ENCODE data around the gene CRIP1.
A peak's percentile ranks its signal among the peaks of the same experiment; 100 is the strongest.

The CRIP1 gene

GRCh38 chr14:105533391-105533790 lies 46.7 kb downstream of the CRIP1 start:
- DNase-seq (ENCODE audit: low spot score), result no peak

DNA sequence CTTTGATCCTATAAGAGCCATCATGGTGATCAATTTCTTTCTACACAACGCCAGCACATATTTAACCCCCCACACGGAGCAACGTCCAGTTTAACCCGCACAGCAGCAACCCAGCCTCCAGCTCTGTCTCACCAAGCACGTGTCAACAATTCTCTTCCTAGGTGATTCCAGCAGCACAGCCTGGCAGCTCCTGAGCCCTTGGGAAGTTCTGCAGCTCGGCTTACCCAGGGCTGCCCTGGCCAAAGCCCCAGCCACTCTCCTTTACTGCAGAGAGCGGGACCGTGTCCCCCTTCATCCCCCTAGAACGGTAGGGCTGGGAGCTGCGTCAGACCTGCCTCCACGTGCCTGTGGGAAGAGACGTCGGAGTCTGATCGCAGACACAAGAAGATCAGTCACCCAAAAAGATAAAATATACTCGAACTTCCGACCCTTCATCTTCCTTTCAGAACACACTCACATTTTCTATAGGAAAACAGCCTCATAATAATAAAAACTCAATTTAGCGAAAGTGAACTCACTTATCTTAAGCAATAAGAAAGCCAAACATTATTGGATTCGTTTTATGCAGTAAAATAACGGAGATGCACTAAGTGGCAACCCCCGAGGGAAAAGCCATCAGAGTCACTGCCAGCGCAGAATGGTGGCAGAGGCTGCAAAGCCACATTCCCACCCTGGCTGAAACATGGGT lies 47.3 kb downstream of the CRIP1 start:
- no peak for DNase-seq (ENCODE audit: low spot score)

DNA sequence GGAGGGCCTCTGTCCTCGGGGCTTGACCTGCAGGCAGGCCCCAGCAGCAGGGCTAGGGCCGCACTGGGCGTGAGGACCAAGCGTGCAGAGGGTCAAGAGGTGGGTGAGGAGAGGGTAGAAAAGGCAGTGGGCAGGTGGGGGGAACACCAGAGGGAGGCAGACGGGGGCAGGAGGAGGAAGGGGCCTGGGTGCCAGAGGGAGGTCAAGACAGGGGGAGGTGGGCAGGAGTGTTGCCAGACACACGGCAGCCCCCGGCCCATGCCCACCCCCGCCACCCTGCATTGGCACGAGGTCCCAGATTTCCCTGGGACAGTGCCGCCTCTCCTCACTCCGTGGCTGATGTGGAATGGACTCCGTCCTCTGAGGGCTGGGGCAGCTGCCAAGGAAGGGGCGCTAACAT lies 47.9 kb downstream of the CRIP1 start:
- no peak for DNase-seq (ENCODE audit: low spot score)

DNA sequence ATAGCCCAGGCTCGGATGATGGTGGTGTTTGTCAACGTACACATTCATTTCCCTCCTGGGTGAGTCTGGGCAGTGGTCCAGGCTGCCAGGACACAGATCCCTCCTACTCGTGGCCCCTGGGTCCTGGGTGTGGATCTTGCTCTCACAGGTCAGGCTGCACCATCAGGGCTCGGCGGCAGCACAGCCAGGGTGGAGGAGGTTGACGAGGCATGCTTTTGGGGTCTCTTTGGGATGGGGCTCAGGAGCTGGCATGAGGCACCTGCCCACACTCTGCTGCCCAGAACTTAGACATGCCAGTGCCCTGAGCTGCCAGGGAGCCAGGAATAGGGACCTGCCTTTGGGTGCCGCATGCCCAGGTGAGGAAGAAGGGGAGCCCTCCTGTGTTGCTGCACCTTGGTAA lies 49.4 kb downstream of the CRIP1 start:
- DNase-seq (ENCODE audit: low spot score), result no peak

DNA sequence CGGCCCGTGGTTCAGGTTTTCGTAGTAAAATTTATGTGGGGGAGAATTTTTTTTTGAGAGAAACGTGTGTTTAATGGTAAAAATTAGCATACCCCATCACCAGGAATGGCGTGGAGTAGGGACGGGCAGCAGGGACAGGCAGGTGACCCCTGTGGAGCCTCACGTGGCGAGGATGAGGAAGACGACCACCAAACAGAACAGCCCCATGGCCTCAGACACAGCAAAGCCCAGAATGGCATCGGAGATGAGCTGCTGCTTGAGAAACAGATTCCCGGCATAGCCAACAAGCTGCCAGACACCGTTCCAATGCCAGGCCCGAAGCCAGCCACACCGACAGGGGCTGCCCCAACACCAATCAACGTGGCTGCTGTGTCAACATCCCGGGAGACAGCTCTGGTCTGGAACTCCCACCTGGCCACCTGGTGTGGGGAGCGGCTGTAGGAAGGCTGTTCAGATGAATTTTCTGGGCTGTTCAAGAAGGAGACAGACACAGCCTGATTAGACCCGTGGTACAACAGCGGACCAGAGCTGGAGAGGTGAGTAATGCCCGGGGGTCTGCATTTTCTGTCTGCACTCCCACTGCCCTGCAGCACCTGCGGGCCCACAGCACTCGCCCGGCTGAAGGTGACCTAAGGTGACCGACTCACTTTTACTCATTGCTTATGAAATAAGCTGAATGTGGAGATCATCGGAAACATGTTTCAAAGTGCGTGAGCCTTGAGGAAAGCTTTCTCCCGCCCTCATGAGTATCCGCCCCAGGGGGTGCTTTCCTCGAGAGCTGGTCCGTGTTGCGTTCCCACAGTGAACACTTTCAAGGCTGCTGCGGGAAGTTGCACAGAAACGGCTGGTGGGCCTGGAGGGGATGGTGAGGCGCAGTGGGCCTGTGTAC lies 50.2 kb downstream of the CRIP1 start:
- DNase-seq (ENCODE audit: low spot score), result no peak

DNA sequence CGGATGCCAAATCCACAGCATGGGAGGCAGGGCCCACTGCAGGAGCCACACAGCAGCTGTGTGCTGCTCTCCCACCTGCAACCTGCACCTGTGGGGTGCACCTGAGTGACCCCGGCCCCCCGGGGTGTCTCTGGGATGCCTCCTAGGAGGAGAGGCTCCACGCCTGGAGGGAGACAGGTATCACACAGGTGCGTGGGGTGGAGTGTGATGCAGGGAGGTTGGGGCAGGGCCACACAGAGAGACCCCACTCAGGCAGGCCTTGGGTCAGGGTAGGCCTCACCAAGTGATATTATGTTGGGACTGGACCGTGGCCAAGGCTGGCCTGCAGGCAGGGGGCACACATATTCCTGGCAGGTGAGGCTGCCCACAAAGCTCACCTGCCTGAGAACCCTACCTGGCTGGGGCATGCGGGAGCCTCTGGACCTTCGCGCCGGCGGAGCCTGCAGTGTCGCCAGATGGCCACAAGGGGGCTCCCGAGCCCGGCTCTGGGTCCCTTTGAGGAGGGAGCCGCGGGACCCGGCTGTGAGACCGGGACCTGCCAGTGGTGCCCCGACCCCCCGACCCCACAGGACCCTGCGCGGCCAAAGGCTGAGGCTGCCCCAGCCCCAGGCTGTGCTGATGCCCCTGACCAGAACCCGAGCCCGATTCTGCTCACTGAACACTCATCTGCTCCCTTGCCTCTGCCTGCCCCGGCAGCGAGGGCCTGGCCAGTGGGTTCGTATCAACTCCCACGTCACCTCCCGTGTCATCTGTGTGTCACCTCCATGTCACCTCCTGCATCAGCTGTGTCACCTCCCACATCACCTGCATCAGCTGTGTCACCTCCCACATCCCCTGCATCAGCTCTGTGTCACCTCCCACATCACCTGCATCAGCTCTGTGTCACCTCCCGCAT lies 51.1 kb downstream of the CRIP1 start:
- peak; percentile 49 for DNase-seq (ENCODE audit: low spot score)
